ENCODE results near the gene SNRPA1. TPM values are rescaled to one million over a fixed set of nuclear protein-coding genes. Genes with fewer than 3 reads are reported as not detected.
A peak's percentile ranks its signal among the peaks of the same experiment; 100 is the strongest.

The SNRPA1 gene
- total and polyA plus RNA-seq, 9 of the 15 experiments (the other 6 are each of a cell fraction or from before 2014, with no cell fraction given) = 62.7 to 245 (median 189) TPM

DNA sequence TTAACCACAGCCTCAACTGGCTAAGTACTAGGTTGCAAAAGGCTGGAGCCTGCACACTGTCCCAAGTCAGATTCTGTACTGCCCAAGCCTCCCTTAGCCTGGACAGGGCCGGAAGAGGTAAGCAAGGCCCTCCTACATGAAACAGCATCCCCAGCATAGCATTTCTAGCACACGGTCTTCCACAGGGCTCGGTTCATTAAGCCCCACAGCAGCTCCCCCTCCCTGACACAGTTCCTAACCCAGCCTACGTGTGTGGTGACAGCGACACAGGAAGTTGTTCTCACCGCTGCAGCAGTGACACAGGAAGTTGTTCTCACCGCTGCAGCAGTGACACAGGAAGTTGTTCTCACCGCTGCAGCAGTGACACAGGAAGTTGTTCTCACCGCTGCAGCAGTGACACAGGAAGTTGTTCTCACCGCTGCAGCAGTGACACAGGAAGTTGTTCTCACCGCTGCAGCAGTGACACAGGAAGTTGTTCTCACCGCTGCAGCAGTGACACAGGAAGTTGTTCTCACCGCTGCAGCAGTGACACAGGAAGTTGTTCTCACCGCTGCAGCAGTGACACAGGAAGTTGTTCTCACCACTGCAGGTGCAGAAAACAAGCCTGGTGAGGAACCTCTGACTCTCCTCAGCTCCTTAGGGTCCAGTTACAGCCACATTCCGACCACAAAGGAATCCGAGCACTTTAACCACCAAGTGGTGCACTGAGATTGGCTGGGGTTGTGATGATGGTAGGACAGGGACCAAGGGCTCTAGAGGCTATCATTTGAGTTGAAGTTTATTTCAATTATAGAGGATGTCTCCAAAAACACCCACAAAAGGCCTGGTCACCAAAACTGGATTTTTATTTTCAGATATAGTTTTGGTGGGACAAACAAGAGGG, 39.1 kb upstream of the SNRPA1 start (continued):
- TF ChIP-seq, protein P1, sequence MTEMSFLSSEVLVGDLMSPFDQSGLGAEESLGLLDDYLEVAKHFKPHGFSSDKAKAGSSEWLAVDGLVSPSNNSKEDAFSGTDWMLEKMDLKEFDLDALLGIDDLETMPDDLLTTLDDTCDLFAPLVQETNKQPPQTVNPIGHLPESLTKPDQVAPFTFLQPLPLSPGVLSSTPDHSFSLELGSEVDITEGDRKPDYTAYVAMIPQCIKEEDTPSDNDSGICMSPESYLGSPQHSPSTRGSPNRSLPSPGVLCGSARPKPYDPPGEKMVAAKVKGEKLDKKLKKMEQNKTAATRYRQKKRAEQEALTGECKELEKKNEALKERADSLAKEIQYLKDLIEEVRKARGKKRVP (CRISPR knock-in tag; IDR thresholded peaks at IDR 0.05) = 0 out of 2 replicates have a peak, but pooled peaks have one; percentile 21
- TF ChIP-seq ZNF766 (CRISPR knock-in tag; conservative IDR thresholded peaks at IDR 0.05) (peak; percentile 96), NFRKB (IDR thresholded peaks at IDR 0.05; ENCODE audit: low read depth) (peak; percentile 29; the same call in 1 of the 2 replicates), DIDO1 (tag; IDR thresholded peaks at IDR 0.05; ENCODE audit: low read depth) (peak; percentile 75; the same call in 1 of the 2 replicates), PHF8 (IDR thresholded peaks at IDR 0.05; ENCODE audit: borderline replicate concordance, low read length) (peak; percentile 58; the same call in 1 of the 2 replicates), ZNF76 (CRISPR knock-in tag; IDR thresholded peaks at IDR 0.05; ENCODE audit: borderline replicate concordance) (0 out of 2 replicates have a peak, but pooled peaks have one; percentile 57), CBX3 (IDR thresholded peaks at IDR 0.05; ENCODE audit: borderline replicate concordance in 1 of 2, low read length in 2 of 2) (peak in 1 of 2 experiments; percentile 98; a peak in 2 of 3 replicates), SMAD3 (CRISPR knock-in tag; conservative IDR thresholded peaks at IDR 0.05) (0 out of 2 replicates have a peak, but pooled peaks have one; percentile 59), POLR2A (conservative IDR thresholded peaks at IDR 0.05) (peak; percentile 61; the same call in 1 of the 2 replicates), CBX1 (IDR thresholded peaks at IDR 0.05; ENCODE audit: low read depth) (peak; percentile 98), FOXK2 (conservative IDR thresholded peaks at IDR 0.05 in 1 of 2, IDR thresholded peaks at IDR 0.05 in 1 of 2; ENCODE audit: low read depth in 2 of 2) (peak; percentile 68 to 73; a peak in 3 of 4 replicates), FOXK1 (CRISPR knock-in tag; IDR thresholded peaks at IDR 0.05; ENCODE audit: borderline replicate concordance) (peak; percentile 70; the same call in 1 of the 2 replicates), HNRNPLL (IDR thresholded peaks at IDR 0.05; ENCODE audit: low read depth, low read length, poor library complexity, severe bottlenecking) (peak; percentile 10), LCOR (CRISPR knock-in tag; IDR thresholded peaks at IDR 0.05) (peak; percentile 74; the same call in 1 of the 2 replicates), SIN3B (IDR thresholded peaks at IDR 0.05; ENCODE audit: low read depth) (0 out of 2 replicates have a peak, but pooled peaks have one; percentile 33)
- TF ChIP-seq, protein P2, sequence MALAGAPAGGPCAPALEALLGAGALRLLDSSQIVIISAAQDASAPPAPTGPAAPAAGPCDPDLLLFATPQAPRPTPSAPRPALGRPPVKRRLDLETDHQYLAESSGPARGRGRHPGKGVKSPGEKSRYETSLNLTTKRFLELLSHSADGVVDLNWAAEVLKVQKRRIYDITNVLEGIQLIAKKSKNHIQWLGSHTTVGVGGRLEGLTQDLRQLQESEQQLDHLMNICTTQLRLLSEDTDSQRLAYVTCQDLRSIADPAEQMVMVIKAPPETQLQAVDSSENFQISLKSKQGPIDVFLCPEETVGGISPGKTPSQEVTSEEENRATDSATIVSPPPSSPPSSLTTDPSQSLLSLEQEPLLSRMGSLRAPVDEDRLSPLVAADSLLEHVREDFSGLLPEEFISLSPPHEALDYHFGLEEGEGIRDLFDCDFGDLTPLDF (CRISPR knock-in tag; IDR thresholded peaks at IDR 0.05) = 0 out of 2 replicates have a peak, but pooled peaks have one; percentile 31
- TF ChIP-seq, protein P3, sequence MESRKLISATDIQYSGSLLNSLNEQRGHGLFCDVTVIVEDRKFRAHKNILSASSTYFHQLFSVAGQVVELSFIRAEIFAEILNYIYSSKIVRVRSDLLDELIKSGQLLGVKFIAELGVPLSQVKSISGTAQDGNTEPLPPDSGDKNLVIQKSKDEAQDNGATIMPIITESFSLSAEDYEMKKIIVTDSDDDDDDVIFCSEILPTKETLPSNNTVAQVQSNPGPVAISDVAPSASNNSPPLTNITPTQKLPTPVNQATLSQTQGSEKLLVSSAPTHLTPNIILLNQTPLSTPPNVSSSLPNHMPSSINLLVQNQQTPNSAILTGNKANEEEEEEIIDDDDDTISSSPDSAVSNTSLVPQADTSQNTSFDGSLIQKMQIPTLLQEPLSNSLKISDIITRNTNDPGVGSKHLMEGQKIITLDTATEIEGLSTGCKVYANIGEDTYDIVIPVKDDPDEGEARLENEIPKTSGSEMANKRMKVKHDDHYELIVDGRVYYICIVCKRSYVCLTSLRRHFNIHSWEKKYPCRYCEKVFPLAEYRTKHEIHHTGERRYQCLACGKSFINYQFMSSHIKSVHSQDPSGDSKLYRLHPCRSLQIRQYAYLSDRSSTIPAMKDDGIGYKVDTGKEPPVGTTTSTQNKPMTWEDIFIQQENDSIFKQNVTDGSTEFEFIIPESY (CRISPR knock-in tag; IDR thresholded peaks at IDR 0.05) = peak; percentile 53; the same call in 1 of the 2 replicates
- TF ChIP-seq, protein P4, sequence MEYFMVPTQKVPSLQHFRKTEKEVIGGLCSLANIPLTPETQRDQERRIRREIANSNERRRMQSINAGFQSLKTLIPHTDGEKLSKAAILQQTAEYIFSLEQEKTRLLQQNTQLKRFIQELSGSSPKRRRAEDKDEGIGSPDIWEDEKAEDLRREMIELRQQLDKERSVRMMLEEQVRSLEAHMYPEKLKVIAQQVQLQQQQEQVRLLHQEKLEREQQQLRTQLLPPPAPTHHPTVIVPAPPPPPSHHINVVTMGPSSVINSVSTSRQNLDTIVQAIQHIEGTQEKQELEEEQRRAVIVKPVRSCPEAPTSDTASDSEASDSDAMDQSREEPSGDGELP (CRISPR knock-in tag; IDR thresholded peaks at IDR 0.05; ENCODE audit: borderline replicate concordance) = peak; percentile 68; the same call in 1 of the 2 replicates
- TF ChIP-seq, protein P5, sequence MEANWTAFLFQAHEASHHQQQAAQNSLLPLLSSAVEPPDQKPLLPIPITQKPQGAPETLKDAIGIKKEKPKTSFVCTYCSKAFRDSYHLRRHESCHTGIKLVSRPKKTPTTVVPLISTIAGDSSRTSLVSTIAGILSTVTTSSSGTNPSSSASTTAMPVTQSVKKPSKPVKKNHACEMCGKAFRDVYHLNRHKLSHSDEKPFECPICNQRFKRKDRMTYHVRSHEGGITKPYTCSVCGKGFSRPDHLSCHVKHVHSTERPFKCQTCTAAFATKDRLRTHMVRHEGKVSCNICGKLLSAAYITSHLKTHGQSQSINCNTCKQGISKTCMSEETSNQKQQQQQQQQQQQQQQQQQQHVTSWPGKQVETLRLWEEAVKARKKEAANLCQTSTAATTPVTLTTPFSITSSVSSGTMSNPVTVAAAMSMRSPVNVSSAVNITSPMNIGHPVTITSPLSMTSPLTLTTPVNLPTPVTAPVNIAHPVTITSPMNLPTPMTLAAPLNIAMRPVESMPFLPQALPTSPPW (CRISPR knock-in tag; IDR thresholded peaks at IDR 0.05) = peak; percentile 62

All from K562 (cell line).